Stimulated activated CD4-positive, alpha-beta T cell treated with anti-CD3 and anti-CD28 coated beads, Interleukin-2, amount 100 ng/mL, for 24 hours (primary cell): Measurements from ENCODE around the gene ZBTB42.
A peak's percentile ranks its signal among the peaks of the same experiment; 100 is the strongest.

Experiments
- DNase-seq, 2 donors: peaks; one replicate each; pipeline ENCODE4 v3.0.0-alpha.2; 2020

Gene ZBTB42

DNA sequence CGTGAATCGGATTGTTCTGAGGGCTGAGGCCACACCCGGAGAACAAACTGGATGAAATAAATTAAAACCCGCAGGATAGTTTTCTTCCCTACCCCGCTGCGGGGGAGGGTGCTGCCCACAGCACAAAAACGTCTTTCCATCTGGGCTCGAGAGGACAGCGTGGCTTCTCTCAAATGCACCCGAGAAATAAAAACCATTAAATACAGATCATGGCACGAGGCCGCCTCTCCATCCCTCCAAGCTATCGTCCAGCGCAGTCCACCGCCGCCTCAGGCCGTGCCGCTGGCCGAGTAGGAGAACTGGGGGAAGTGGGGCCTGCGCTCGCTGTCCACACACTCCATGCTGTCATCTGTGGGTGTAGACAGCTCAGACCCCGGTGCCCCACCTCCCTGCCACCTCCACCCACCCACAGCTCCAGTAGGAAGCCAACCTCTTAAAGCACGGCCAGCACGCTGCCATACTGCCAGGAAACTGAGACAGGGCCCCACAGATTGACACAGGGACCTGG is 30.8 kb upstream of the ZBTB42 start:
- DNase-seq, result no peak

DNA sequence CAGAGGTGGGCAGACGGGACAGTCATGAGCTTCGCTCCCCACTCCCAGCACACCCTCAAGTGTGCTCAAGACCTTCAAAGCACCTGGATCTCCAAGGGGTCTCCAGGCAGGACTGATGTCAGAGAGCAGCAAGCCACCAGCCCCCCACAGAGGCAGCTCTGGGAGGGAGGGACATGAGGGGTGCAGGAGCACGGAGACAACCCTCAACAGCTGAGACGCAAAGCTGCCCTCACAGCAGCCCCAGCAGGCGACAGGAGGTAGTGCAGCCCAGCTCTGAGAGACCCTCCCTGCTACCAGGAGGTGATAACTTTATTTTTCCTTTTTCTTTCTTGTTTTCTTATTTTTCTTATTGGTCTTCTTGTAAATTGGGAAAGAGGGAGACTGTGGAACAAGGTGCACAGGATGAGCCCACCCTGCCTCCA is 30.0 kb upstream of the ZBTB42 start:
- peak in 1 of 2 donors; percentile 32 for DNase-seq

DNA sequence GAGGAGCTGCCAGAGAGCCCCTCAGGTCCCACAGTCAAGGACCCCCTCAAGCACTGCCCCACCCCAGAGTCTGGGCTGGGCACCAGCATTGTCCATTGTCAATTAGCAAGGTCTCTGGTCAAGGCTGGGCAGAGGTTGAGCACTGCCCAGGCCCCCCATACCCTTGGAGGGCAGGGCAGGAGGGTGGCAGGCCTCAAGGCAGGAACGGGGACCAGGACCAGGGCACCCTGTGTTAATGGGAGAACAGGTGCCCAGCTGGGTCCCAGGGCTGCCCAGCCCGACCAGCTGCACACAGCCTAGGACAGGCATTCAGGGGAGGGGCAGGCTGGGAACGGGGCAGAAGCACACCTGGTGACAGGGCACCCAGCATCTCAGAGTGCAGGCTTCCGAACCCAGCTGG is 29.5 kb upstream of the ZBTB42 start:
- DNase-seq, result no peak

DNA sequence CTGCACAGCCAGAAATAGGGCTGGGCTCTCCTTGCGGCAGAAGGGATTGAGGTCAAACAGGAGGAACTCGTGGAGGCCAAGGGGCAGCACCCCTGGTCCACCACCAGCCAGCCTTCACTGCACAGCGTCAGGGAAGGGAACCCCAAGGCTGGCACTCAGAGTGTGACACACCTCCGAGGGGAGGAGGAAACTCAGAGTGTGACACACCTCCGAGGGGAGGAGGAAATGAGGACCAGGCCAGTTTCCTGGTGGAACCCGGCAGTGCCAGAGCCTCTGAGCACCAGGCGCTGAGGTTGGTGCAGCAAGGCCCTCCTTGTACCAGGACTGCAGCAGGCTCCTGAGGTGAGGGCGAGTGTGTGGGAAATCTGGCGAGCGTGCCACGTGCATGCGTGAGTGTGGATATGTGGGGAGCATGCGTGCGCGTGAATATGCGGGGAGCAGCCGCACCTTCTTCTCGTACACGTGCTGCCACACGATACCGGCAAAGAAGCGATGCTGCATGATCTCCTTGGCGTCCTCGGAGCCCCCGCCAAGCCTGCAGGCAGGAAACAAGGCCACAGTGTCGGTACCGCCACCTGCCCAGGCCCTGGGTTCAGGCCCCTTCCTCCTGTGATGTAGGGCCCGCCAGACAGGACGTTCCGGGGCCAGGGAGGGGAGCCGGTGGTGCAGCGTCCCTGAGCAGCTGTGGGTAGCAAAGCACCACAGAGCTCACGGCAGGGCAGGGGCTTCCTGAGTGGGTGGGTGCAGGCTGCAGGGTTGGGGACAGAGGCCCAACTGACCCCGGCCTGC is 28.8 kb upstream of the ZBTB42 start:
- DNase-seq, result no peak

DNA sequence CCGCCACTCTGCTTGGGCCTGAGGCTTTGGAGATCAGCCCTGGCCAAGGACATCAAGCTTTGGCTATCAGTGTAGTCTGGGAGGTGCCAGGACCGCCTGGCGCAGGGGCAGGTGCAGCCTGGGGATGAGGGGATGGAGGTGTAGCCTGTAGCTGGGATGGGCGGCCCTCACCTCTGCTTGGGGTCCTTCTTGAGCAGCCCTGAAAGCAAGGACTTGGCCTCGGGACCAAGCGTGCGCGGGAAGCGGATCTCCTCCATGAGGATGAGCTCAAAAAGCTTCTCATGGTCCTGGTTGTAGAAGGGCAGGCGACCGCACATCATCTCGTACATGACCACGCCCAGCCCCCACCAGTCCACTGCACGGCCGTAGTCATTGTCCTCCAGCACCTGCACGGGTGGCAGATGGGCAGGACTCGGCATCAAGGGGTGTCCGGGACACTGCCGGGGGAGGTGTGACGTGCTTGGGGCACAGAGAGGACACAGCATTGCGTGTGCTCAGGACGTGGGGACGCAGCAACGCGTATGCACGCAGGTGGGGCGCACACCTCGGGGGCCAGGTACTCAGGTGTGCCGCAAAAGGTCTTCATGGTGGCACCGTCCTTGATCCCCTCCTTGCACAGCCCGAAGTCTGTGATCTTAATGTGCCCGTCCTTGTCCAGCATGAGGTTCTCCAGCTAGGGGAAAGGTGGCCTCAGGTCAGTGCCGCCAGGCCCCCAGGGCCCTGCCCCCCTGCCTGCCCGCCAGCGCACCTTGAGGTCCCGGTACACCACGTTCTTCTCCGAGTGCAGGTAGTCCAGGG is 28.0 kb upstream of the ZBTB42 start:
- DNase-seq, result no peak

DNA sequence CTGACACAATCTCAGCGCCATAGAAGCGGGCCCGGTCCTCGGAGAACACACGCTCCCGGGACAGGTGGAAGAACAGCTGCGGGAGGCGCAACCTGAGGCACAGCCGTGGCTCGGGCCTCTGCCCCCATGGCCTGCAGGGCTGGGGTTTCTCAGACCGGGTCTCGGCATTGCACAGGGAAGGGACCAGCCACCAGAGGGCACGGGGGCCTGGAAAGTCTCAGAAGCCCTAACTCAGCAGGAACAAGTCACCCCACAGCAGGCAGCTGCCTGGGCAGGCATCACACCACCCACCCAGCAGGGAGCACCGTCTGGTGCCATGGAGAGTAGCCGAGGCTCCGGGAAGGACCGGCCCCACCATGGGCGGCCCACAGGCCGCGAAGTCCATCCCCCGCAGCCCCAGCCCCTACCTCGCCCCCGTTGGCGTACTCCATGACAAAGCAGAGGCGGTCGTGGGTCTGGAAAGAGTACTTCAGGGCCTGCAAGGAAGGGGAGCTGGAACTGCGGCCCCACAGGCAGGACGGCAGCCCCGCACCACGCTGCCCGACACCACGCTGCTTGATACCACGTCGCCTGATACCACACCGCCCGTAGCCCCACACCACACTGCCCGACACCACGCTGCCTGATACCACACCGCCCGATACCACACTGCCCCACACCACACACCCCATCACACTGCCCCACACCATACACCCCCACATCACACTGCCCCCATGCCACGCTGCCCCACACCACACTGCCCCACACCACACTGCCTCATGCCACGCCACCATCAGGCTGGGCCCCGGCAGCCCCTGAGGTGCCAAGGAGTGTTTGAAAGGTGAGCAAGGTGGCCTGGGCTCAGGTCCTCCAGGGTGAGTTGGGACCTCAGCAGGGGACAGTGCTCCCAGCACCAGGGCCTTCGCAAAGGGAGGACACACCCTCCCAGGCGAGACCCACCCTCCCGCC is 27.1 kb upstream of the ZBTB42 start:
- DNase-seq, result no peak

DNA sequence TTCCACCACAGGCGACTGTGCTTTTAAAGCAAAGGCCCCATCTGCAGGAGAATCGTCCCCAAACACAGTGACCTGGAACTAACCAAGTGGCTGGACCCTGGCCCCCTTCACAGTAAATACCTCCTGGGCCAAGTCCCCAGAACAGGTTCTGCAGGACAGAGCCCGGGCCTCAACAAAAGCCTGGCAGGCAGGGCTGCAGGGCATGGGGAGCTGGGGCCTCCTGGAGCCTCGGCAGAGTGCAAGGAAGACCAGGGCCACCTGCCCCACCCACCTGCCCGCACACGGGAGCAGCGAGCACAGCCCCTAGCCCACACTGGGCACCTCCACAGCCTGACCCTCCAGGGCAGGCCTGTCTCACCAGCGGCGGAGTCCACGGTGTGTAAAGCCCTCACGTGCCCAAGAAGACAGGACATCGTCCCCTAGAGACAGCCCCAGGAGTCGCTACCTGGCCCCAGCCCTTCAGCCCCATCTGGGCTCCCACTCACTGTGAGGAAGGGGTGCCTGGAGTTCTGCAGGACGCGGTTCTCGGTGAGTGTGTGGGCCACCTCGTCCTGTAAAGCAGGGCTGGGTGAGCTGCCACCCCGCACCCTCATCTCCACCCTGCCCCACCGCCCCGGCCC is 26.3 kb upstream of the ZBTB42 start:
- DNase-seq, result no peak

DNA sequence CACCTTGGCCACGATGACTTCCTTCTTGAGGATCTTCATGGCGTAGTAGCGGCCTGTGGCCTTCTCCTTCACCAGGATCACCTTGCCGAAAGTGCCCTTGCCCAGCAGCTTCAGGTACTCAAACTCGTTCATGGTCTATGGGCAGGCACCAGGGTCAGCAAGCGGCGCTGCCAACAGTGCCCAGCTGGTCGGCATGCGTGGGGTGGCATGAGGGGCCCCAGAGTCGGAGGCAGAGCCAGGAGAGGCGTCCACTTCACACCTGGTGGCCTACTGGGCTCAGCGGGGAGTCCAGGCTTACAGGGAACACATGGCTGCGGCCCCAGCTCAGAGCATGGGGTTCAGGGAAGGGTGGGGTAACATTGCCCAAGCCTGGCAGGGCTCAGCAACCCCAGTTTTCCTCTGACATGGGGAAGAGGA is 25.8 kb upstream of the ZBTB42 start:
- no peak for DNase-seq

DNA sequence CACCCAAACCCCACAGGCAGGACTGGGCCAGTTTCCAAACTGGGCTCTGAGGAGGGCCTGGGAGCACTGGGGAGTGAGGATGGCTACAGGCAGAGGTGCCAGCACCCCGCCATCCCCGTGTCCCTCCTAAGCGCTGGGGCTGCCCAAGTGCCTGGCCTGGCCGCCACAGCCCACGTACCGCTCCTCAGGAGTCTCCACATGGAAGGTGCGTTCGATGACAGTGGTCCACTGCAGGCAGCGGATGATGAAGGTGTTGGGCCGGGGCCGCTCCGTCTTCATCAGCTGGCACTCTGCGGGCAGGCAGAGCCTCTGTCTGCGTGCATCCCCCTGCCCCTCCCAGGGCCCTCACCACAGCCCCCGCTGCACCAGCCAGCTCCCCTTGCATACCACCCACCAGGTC is 24.4 kb upstream of the ZBTB42 start:
- DNase-seq, result no peak

DNA sequence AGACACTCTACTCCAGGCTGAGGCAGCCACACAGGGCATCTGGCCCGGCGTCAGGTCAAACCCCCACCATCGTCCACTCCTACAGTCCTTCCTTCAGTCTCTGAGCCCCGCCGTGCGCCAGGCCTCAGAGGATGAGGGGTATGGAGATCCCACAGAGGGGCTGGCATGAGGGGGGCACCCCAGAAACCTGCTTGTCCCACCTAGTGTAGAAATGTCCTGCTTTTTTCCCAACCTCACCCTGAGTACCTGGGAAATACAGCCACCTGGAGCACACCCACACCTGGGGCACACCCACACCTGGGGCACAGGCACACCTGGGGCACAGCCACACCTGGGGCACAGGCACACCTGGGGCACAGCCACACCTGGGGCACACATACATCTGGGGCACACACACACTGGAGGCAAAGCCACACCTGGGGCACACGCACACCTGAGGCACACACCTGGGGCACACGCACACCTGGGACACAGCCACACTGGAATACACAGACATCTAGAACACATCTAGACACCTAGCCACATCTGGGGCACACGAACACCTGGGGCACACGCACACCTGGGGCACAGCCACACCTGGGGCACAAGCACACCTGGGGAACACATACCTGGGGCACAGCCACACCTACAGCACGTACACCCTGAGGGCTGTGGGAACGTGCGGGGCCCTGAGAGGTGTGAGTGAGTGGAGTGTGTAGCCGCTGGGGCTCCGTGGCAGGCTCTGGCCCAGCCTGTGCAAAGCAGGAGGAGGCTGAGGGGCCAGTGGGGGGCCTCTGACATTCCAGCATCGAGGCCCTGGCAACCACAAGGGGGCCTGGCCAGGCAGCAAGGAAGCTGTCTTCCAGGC is 23.7 kb upstream of the ZBTB42 start:
- no peak for DNase-seq

DNA sequence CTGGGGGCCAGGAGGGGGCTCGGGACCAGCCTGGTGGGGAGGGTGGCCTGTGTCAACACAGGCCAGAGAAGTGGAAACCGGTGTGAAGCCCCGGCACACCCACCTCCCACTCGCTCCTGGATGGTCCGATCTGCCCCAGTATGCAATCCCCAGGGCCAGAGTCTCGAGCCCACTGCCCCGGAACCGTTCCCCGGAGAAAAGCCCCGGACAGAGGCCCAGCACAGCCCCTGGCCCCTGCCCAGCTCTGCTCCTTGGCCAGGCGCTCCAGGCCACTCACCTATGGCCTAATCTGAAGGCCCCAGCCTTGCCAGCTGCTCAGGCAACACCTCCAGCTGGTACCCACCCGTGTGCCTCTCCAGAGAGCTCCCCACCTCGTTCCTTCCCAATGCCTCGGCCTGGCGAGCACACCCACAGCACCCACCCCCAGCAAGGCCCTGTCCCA is 23.1 kb upstream of the ZBTB42 start:
- DNase-seq, result no peak

DNA sequence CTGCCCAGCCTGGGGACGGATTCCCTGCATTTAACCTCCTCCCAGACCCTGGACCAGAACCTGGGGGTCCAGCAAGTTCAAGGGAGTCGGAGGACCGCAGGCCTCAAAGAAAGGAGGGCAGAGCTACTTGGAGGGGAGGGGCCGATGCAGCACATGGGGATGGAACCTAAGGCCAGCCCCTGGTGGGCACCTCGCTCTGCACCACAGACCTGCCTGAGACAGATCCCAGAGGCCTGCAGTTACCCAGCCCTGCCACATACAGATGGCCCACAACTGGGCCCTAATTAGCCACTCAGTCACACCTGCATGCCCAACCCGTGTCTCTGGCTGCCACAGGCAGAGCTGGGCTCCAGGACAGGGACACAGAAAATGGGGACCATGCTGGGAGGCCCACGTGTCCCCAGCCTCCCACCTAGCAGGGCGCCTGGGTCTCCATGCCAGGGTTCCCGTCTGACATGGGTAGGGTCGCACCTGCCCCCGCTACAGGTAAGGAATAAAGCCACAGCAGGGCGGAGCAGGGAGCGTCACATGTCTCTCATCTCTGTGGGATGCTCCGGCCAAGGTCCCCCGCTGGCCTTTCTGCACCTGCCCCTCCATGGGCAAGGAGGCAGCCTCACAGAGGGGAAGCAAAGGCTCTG is 22.1 kb upstream of the ZBTB42 start:
- DNase-seq, result no peak

DNA sequence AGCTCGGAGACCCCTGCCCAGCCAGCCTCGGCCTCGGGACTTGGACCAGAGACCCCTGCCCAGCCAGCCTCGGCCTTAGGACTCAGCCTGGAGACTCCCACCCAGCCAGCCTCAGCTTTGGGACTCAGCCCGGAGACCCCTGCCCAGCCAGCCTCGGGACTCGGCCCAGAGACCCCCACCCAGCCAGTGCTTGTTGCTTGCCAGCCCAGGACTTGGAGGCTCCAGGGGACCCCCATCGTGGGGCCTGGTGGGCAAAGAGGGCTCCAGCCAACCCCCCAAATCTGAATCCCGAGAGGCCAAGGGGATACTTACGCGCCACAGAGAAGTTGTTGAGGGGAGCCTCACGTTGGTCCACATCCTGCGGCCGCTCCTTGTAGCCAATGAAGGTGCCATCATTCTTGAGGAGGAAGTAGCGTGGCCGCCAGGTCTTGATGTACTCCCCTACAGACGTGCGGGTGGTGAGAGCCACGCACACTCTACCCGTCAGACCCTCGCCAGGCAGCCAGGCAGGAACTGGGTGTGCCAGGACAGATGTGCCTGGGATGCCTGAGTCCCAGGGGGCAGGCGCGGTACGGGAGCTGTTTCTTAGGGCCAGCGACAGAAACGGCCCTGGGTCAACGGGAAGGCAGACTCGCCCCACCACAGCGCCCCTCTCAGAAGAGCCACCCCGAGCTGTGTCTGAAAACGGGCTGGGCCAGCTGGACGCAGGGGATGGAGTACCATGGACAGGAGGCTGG is 21.0 kb upstream of the ZBTB42 start:
- no peak for DNase-seq

DNA sequence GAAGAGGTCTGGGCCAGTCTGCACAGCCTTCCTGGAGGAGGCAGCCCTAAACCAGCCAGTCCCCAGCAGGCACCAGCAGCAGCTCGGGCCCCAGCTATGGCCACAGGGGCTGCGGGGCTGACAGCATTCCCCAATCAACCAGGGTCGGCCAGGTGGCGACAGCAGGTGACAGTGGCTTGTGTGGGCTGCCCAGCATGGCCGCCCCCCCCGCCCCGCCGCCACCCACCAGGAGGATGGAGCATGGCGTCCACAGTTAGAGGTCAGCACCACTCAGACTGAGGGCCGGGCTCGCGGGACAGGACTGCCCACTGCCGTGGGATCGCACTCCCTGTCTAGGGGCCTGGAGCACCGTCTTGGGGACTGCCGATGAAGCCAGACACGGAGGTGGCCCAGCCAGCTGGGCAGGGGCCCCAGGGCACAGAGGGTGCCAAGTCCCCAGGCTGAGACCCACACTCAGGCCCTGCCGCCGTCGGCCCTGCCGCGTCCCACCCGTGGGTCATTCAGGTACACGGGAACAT is 20.3 kb upstream of the ZBTB42 start:
- no peak for DNase-seq

DNA sequence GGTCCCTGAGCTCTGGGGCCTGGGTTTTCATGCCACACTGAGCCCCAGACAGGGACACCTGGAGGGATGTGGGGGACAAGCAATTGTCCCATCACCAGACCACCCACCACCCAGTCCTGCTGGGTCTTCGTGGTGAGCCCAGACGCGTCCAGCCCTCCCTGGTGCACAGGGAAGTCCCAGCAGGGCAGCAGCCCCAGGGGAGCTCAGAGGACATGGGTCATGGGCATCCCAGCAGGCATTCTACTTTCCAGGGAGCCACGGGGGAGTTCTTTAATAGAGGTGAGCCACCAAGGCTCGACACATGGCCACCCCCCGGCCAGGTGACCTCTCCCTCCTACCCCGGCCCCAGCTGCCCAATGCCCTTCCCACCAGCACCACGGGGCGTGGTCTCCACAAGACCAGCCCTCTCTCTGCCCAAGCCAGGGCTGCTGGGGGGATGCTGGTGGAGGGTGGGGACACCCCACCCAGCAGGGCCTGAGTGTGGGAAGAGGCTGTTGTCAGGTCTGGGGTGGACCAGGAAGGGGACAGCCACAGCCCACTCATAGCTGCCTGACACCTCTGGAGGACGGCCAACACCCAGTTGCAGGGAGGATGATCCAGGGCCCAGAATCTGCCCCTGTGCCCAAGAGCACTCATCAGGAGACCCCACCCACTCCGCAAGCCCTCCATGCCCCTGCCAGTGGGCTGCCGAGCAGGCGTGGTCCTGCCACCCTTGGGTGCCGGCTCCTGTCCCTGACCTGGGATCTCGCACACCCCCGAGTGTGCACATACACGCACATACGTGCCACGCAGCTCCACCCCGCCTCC is 19.4 kb upstream of the ZBTB42 start:
- no peak for DNase-seq

DNA sequence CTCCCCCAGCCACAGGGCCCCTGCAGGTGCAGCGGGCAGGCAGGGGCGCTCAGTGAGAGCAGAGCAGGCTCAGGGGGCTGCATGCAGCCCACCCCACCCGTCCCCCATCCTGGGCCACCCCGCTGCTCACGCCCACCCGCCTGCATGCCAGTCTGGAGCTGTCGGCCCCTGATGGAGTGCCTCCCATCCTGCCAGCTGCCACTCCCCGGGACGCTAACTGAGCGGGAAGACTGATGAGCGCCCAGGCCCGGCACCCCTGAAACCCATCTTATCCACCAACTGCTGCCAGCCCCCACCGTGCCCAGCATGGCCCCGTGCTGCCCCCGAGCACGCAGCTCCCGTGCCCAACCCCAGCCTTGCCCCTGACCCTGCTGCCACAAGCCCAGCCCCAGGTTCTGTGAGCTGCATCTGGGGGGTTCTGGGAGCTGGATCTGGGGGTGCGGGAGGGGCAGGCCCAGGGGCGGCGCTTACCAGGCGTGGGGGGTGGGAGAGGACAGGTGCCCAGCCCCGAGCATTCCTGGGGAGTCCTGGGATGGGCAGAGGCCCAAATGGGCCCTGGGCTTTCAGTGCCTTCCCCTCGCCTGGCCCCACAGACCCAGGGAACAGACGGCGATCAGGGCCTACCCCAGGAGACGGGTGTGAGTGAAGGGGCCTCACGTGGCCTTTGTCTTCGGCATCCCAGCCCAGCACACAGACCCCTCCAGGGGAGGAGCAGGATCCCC is 18.7 kb upstream of the ZBTB42 start:
- DNase-seq, result no peak

DNA sequence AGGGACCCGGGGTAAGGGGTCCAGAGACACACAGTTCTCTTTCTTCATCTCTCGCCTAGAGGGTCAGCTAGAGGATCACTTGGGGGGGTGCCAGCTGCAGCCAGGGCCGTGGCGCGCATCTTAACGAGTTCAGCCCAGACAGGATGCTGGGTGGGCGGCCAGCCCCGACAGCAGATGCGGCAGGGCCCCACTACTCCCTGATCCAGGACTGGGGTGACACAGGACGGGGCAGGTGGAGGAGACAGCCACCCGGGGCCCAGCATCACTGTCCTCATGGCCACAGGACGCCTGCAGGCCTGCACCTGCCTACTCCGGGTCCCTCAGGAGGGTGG is 18.1 kb upstream of the ZBTB42 start:
- no peak for DNase-seq

DNA sequence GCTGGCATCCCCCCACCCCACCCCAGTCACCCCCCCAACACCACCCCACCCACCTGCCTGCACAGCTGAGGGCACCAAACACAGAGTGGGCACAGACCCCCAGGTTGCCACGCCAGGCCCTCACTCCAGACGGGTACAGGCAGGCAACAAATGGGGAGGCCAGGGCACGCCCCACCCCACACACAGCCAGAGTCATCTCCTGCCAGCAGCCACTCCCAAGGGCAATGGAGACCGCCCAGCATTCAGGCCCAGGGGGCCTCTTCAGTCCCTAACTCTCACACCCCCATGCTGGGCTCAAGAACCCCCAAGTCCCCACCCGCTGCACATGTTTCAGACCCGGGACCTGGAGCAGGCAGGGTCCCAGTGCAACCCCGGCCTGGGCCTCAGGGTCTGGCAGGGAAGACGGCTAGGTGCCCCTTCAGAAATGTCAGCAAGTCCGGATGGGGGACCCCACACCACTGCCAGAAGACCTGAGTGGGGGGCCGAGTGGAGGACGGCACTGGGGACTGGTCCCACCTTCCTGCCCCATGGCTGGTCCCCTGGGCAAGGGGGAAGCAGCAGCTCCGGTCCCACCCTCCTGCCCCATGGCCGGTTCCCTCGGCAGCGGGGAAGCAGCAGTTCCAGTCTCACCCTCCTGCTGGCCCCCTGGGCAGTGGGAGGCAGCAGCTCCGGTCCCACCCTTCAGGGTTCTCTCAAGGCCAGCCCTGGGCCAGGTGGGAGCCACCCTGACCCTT is 17.2 kb upstream of the ZBTB42 start:
- DNase-seq, result no peak
